Loucy (cell line): ENCODE measurements around the gene STAB2.

Source experiments
- H2AFZ ChIP-seq: fragments of 200-600 bp; sonication (generic); 2 replicates; pipeline ENCODE4 v1.6.0; 2016; ENCODE audit warnings: antibody characterized with exemption, mild to moderate bottlenecking, low read length, moderate library complexity
- H3F3A ChIP-seq: fragments of 200-600 bp; 2 replicates; pipeline ENCODE4 v1.6.0; 2016; ENCODE audit warnings: antibody characterized with exemption, low read depth, mild to moderate bottlenecking
- H3K27me3 ChIP-seq: fragments of 200-600 bp; sonication (generic); 2 replicates; pipeline ENCODE4 v1.6.1; 2014; ENCODE audit warnings: low read length, mild to moderate bottlenecking; ENCODE audit not compliant: insufficient read depth, poor library complexity, severe bottlenecking
- H3K36me3 ChIP-seq: fragments of 200-600 bp; sonication (generic); 2 replicates; pipeline ENCODE4 v1.6.1; 2016; ENCODE audit warnings: low read length; ENCODE audit not compliant: insufficient read depth
- H3K4me1 ChIP-seq: fragments of 200-600 bp; sonication (generic); 2 replicates; pipeline ENCODE4 v1.5.1; 2014; ENCODE audit warnings: low read length, mild to moderate bottlenecking; ENCODE audit not compliant: insufficient read depth, poor library complexity, severe bottlenecking
- H3K4me2 ChIP-seq: fragments of 200-600 bp; sonication (generic); 2 replicates; pipeline ENCODE4 v1.6.0; 2014; ENCODE audit warnings: antibody characterized with exemption, low read length, low read depth, mild to moderate bottlenecking; ENCODE audit not compliant: poor library complexity, severe bottlenecking
- H3K4me3 ChIP-seq: fragments of 200-600 bp; sonication (generic); 2 replicates; pipeline ENCODE4 v1.5.1; 2014; ENCODE audit warnings: low read length, mild to moderate bottlenecking, mixed read lengths; ENCODE audit not compliant: poor library complexity, severe bottlenecking
- H3K79me2 ChIP-seq: fragments of 200-600 bp; sonication (generic); 2 replicates; pipeline ENCODE4 v1.6.1; 2014; ENCODE audit warnings: low read length; ENCODE audit not compliant: insufficient read depth
- H3K9ac ChIP-seq: fragments of 200-600 bp; sonication (generic); 2 replicates; pipeline ENCODE4 v1.6.0; 2014; ENCODE audit warnings: mild to moderate bottlenecking, low read depth, low read length, moderate library complexity; ENCODE audit not compliant: poor library complexity, severe bottlenecking
- H3K9me2 ChIP-seq: fragments of 200-600 bp; sonication (generic); replicated peaks from 2 replicates; pipeline ENCODE4 v1.6.1; 2016; ENCODE audit warnings: low read depth, low read length, mixed read lengths
- H3K9me3 ChIP-seq: fragments of 200-600 bp; sonication (generic); 2 replicates; pipeline ENCODE4 v1.6.1; 2014; ENCODE audit warnings: mild to moderate bottlenecking, antibody characterized with exemption, low read length, low read depth; ENCODE audit not compliant: insufficient read depth
- H4K20me1 ChIP-seq: fragments of 200-600 bp; sonication (generic); 2 replicates; pipeline ENCODE4 v1.6.0; 2014; ENCODE audit warnings: antibody characterized with exemption, low read length, mild to moderate bottlenecking; ENCODE audit not compliant: insufficient read depth, poor library complexity, severe bottlenecking
- CTCF ChIP-seq: fragments of 200-600 bp; sonication (generic); conservative IDR thresholded peaks from 2 replicates; pipeline ENCODE4 v1.5.1; 2014; ENCODE audit warnings: mild to moderate bottlenecking, antibody characterized with exemption, low read length
- EZH2phosphoT487 ChIP-seq: fragments of 200-600 bp; IDR thresholded peaks from 2 replicates; pipeline ENCODE4 v1.6.1; 2018; ENCODE audit warnings: antibody characterized with exemption, mild to moderate bottlenecking, moderate library complexity, borderline replicate concordance

The STAB2 gene

GRCh38 chr12:103798586-103798985 is 211.5 kb downstream of the STAB2 start:
- no peaks in the 10 kb centered on the region for H3K9me3 ChIP-seq
- H3K36me3 ChIP-seq, result peaks cover 4% of the 10 kb centered on the region; the same call in 1 of the 2 replicates
- no peaks in the 10 kb centered on the region for H3K27me3 ChIP-seq
- H3K79me2 ChIP-seq, result no peaks in the 10 kb centered on the region
- H3K9ac ChIP-seq, result no peak overlapping the region
- H3F3A ChIP-seq, result no peaks in the 10 kb centered on the region
- no peak overlapping the region for H3K4me2 ChIP-seq
- H2AFZ ChIP-seq, result no peak overlapping the region
- H3K4me1 ChIP-seq, result peaks cover 4% of the 10 kb centered on the region
- no peaks in the 10 kb centered on the region for H4K20me1 ChIP-seq
- no peak overlapping the region for H3K4me3 ChIP-seq
- TF ChIP-seq CTCF (no peak), EZH2phosphoT487 (no peak)
- no peaks in the 10 kb centered on the region for H3K9me2 ChIP-seq

- no peak overlapping the region for H2AFZ ChIP-seq
- peaks cover 3% of the 10 kb centered on the region for H3K4me1 ChIP-seq
- TF ChIP-seq EZH2phosphoT487 (no peak), CTCF (no peak)
- H3K9ac ChIP-seq, result no peak overlapping the region
- no peak overlapping the region for H3K4me2 ChIP-seq
- H3K9me2 ChIP-seq, result no peaks in the 10 kb centered on the region
- H4K20me1 ChIP-seq, result no peaks in the 10 kb centered on the region
- peaks cover 4% of the 10 kb centered on the region; the same call in 1 of the 2 replicates for H3K36me3 ChIP-seq
- H3K9me3 ChIP-seq, result no peaks in the 10 kb centered on the region
- H3K79me2 ChIP-seq, result no peaks in the 10 kb centered on the region
- H3F3A ChIP-seq, result no peaks in the 10 kb centered on the region
- no peaks in the 10 kb centered on the region for H3K27me3 ChIP-seq
- no peak overlapping the region for H3K4me3 ChIP-seq
Measured at GRCh38 chr12:103799504-103799856, 212.4 kb downstream of the STAB2 start.

GRCh38 chr12:103799857-103800771 is 213.0 kb downstream of the STAB2 start:
- Histone ChIP-seq H3K9me2 (no peaks in the 10 kb centered on the region), H3K36me3 (peaks cover 4% of the 10 kb centered on the region; the same call in 1 of the 2 replicates), H3K4me3 (no peak overlapping the region), H3K4me2 (no peak overlapping the region), H4K20me1 (no peaks in the 10 kb centered on the region), H3K9me3 (no peaks in the 10 kb centered on the region), H2AFZ (no peak overlapping the region), H3F3A (no peaks in the 10 kb centered on the region), H3K79me2 (no peaks in the 10 kb centered on the region), H3K4me1 (no peaks in the 10 kb centered on the region), H3K9ac (no peak overlapping the region), H3K27me3 (no peaks in the 10 kb centered on the region)
- TF ChIP-seq EZH2phosphoT487, result no peak
- no peak for TF ChIP-seq CTCF
